GM12878 (cell line): Measurements from ENCODE around the gene B4GALT7. TPM values are rescaled to one million over a fixed set of nuclear protein-coding genes. Genes with fewer than 3 reads are reported as not detected.

ENCODE experiments used
- BMI1 ChIP-seq: fragments of 450-650 bp; IDR thresholded peaks from 2 replicates; pipeline ENCODE4 v1.6.1; 2016; ENCODE audit warnings: mild to moderate bottlenecking, moderate library complexity, borderline replicate concordance
- CBX3 ChIP-seq: fragments of 200-600 bp; sonication (generic); IDR thresholded peaks from 2 replicates; pipeline ENCODE4 v1.6.1; 2016; ENCODE audit warnings: low read depth, borderline replicate concordance
- CTCF ChIP-seq, 3 experiments: IDR thresholded peaks in 2 of 3; conservative IDR thresholded peaks in 1 of 3; 2 replicates each; pipeline ENCODE4 v1.5.1; 2011; ENCODE audit warnings: low read depth in 3 of 3, low read length in 3 of 3, mild to moderate bottlenecking in 3 of 3, control low read depth in 2 of 3, moderate library complexity in 2 of 3, inconsistent platforms in 1 of 3, mixed read lengths in 1 of 3; ENCODE audit not compliant: control insufficient read depth in 2 of 3, insufficient read depth in 1 of 3; ENCODE audit errors: extremely low read depth in 1 of 3
- E2F4 ChIP-seq: IDR thresholded peaks from 2 replicates; pipeline ENCODE4 v1.6.1; 2012; ENCODE audit warnings: low read depth, low read length, improper control_type of control experiment
- ESRRA ChIP-seq: IDR thresholded peaks from 2 replicates; pipeline ENCODE4 v1.6.1; 2012; ENCODE audit warnings: mild to moderate bottlenecking, low read length, improper control_type of control experiment
- EZH2 ChIP-seq: IDR thresholded peaks from 2 replicates; pipeline ENCODE4 v1.6.1; 2012; ENCODE audit warnings: low read depth, mild to moderate bottlenecking, control low read depth, inconsistent platforms, low read length, borderline replicate concordance; ENCODE audit not compliant: control insufficient read depth
- IRF3 ChIP-seq: fragments of 450-650 bp; IDR thresholded peaks from 2 replicates; pipeline ENCODE4 v1.6.1; 2014; ENCODE audit warnings: mild to moderate bottlenecking
- NBN ChIP-seq: fragments of 450-650 bp; IDR thresholded peaks from 2 replicates; pipeline ENCODE4 v1.6.1; 2016
- NR2C2 ChIP-seq: IDR thresholded peaks from 2 replicates; pipeline ENCODE4 v1.6.1; 2011; ENCODE audit warnings: borderline replicate concordance, low read depth; ENCODE audit not compliant: control insufficient read depth, insufficient read length
- PAX8 ChIP-seq: fragments of 450-650 bp; IDR thresholded peaks from 2 replicates; pipeline ENCODE4 v1.6.1; 2017; ENCODE audit warnings: mild to moderate bottlenecking, moderate library complexity
- PBX3 ChIP-seq: IDR thresholded peaks from 2 replicates; pipeline ENCODE4 v1.6.1; 2011; ENCODE audit warnings: mild to moderate bottlenecking, low read depth, low read length, moderate library complexity; ENCODE audit not compliant: insufficient replicate concordance
- POLR2A ChIP-seq: IDR thresholded peaks from 2 replicates; pipeline ENCODE4 v1.6.1; 2011; ENCODE audit warnings: low read depth, mild to moderate bottlenecking, low read length
- POU2F2 ChIP-seq: IDR thresholded peaks from 3 replicates; pipeline ENCODE4 v1.6.1; 2011; ENCODE audit warnings: low read depth, mild to moderate bottlenecking, low read length, borderline replicate concordance
- RB1 ChIP-seq: fragments of 450-650 bp; formaldehyde crosslinking; IDR thresholded peaks from 2 replicates; pipeline ENCODE4 v1.6.1; 2017; ENCODE audit warnings: mild to moderate bottlenecking, borderline replicate concordance
- RBBP5 ChIP-seq: fragments of 200-600 bp; sonication (generic); conservative IDR thresholded peaks from 2 replicates; pipeline ENCODE4 v1.6.1; 2016
- RELA ChIP-seq: fragments of 450-650 bp; IDR thresholded peaks from 2 replicates; pipeline ENCODE4 v1.8.0; 2014; ENCODE audit warnings: borderline replicate concordance; ENCODE audit not compliant: partially characterized antibody
- SIX5 ChIP-seq: IDR thresholded peaks from 2 replicates; pipeline ENCODE4 v1.6.1; 2011; ENCODE audit warnings: mild to moderate bottlenecking, low read depth, low read length, moderate library complexity; ENCODE audit not compliant: severe bottlenecking
- SMAD5 ChIP-seq: IDR thresholded peaks from 2 replicates; pipeline ENCODE4 v1.6.1; 2016; ENCODE audit warnings: antibody characterized with exemption, low read depth
- SMARCA5 ChIP-seq: fragments of 450-650 bp; IDR thresholded peaks from 2 replicates; pipeline ENCODE4 v1.6.1; 2017; ENCODE audit warnings: mild to moderate bottlenecking
- SREBF2 ChIP-seq: IDR thresholded peaks from 2 replicates; pipeline ENCODE4 v1.6.1; 2012; ENCODE audit warnings: mild to moderate bottlenecking, low read length
- STAT3 ChIP-seq: IDR thresholded peaks from 2 replicates; pipeline ENCODE4 v1.6.1; 2011; ENCODE audit warnings: low read depth, low read length, improper control_type of control experiment
- SUZ12 ChIP-seq: fragments of 200-600 bp; sonication (generic); IDR thresholded peaks from one replicate; pipeline ENCODE4 v1.6.1; 2018; ENCODE audit warnings: antibody characterized with exemption, mild to moderate bottlenecking; ENCODE audit not compliant: unreplicated experiment
- TARDBP ChIP-seq: IDR thresholded peaks from 2 replicates; pipeline ENCODE4 v1.6.1; 2016; ENCODE audit warnings: borderline replicate concordance
- TCF12 ChIP-seq: IDR thresholded peaks from 2 replicates; pipeline ENCODE4 v1.6.1; 2011; ENCODE audit warnings: low read depth, mild to moderate bottlenecking, low read length
- YBX1 ChIP-seq: fragments of 450-650 bp; IDR thresholded peaks from 2 replicates; pipeline ENCODE4 v1.6.1; 2016; ENCODE audit warnings: antibody characterized with exemption
- YY1 ChIP-seq: IDR thresholded peaks from 2 replicates; pipeline ENCODE4 v1.6.1; 2011; ENCODE audit warnings: low read depth, mild to moderate bottlenecking, low read length
- ZZZ3 ChIP-seq: IDR thresholded peaks from 2 replicates; pipeline ENCODE4 v1.6.1; 2011; ENCODE audit warnings: low read depth; ENCODE audit not compliant: control insufficient read depth, insufficient read length
- polyA plus RNA-seq, 11 experiments: library from polyadenylated mRNA; depleted of rRNA in 4 of 11; unstranded in 6 of 11; stranded (reverse) in 5 of 11; fragments of >200 nt; fragmentation: Nextera tagmentation in 4 of 11; fragmentation: Illumina TruSeq in 1 of 11; extraction: Ambion mirVana in 4 of 11; extraction: Trizol in 1 of 11; gene quantifications; 1 replicate in 1 of 11; 2 replicates in 10 of 11; pipeline versions ENCODE4 v1.2.1 to v1.2.3, GENCODE V29; 2011 to 2016; ENCODE audit warnings: inconsistent platforms in 2 of 11, missing spikeins in 2 of 11, low read depth in 1 of 11
- total RNA-seq, 4 experiments: library from RNA; depleted of rRNA in 3 of 4; stranded (reverse); fragments of >200 nt in 3 of 4; fragmentation: Illumina TruSeq in 1 of 4; extraction: Trizol in 1 of 4; gene quantifications; 2 replicates each; pipeline versions ENCODE4 v1.2.1 to v1.2.3, GENCODE V29; 2013 to 2021

The B4GALT7 gene
- total and polyA plus RNA-seq, 10 of the 15 experiments (the other 5 are each of a cell fraction or from before 2014, with no cell fraction given): 0.34 to 27.3 (median 16.4) TPM

- no peak for TF ChIP-seq NR2C2
- TF ChIP-seq RB1: no peak; the same call in 1 of the 2 replicates
- no peak for TF ChIP-seq ZZZ3
- TF ChIP-seq RELA: peak; percentile 44
- TF ChIP-seq YY1: peak; percentile 97
- no peak for TF ChIP-seq YBX1
- TF ChIP-seq CBX3: no peak
- TF ChIP-seq PBX3: no peak
- no peak for TF ChIP-seq ESRRA
- no peak; a peak in 1 of 6 replicates for TF ChIP-seq CTCF (IDR thresholded peaks at IDR 0.05 in 2 of 3, conservative IDR thresholded peaks at IDR 0.05 in 1 of 3; ENCODE audit: control insufficient read depth in 2 of 3, extremely low read depth in 1 of 3, insufficient read depth in 1 of 3, low read depth in 3 of 3, low read length in 3 of 3)
- TF ChIP-seq STAT3: no peak
- TF ChIP-seq POLR2A: peak; percentile 98
- no peak for TF ChIP-seq PAX8
- TF ChIP-seq SREBF2: no peak
- TF ChIP-seq RBBP5: no peak
- TF ChIP-seq TCF12: peak; percentile 21; the same call in 1 of the 2 replicates
- TF ChIP-seq TARDBP: no peak
- TF ChIP-seq BMI1: no peak
- peak; percentile 88 for TF ChIP-seq SIX5
- 0 out of 2 replicates have a peak, but pooled peaks have one; percentile 63 for TF ChIP-seq E2F4
- TF ChIP-seq EZH2: no peak
- TF ChIP-seq SUZ12: no peak
- 0 out of 2 replicates have a peak, but pooled peaks have one; percentile 30 for TF ChIP-seq IRF3
- TF ChIP-seq SMARCA5: no peak
- TF ChIP-seq SMAD5: peak; percentile 75; the same call in 1 of the 2 replicates
- TF ChIP-seq POU2F2: 0 out of 3 replicates have a peak, but pooled peaks have one; percentile 56
- 0 out of 2 replicates have a peak, but pooled peaks have one; percentile 21 for TF ChIP-seq NBN
These were observed 7.7 kb upstream of the B4GALT7 start, which contains the start of gene TMED9 (continued) for GRCh38 chr5:177592010-177592834.
